GM15510 (cell line): Measurements from ENCODE around the gene MYO6.

Experiments
- POLR2A ChIP-seq: IDR thresholded peaks from 3 replicates; pipeline ENCODE4 v1.6.1; 2011; ENCODE audit warnings: borderline replicate concordance; ENCODE audit not compliant: insufficient read length; ENCODE audit errors: extremely low read depth

MYO6 gene

DNA sequence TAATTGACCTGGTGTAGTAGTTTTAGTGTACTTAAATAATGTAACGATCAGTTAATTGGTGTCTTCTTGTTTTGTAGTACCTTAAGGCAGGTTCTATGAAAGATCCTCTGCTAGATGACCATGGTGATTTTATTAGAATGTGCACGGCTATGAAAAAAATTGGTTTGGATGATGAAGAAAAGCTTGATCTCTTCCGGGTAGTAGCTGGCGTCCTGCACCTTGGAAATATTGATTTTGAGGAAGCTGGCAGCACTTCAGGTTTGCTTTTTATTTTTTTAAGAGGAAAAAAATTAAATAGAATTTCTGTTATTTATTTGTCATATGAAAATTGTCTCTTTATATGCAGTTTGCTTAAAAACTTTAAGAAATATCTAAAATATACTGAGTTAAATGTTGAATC, 99.2 kb downstream of the MYO6 start:
- no peak for TF ChIP-seq POLR2A

DNA sequence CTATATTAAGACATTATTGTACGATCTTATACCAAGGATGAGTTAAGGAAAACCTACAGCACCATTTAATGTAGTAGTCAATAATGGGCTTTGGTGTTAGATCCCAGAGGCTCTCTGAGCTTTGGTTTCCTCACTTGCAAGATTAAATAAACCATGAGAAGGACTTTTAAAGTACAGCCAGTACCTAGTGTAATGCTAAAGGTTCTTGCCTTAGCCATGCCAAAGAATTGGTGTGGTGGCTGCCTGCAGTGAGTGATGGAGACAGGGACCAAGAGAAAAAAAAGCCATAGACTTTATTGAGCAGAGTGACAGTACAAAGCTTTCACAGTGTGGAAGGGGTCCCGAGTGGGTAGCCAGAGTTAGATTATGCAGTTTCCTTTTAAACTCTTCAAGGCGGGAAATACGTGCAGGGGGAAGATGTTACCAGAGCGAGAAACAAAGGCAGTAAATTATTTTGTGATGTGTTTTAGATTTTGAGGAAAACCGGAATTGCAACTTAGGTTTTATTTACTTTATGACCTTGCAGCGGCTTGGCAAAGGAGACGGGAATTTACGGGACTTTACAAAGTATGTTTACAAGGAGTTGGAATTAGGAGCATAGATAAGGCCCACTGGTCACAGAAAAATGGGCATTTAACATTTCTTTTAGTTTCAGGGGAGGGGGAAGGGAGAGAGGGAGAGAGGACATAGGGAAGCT, 100.4 kb downstream of the MYO6 start:
- no peak for TF ChIP-seq POLR2A

GRCh38 chr6:75850026-75850833, 101.2 kb downstream of the MYO6 start:
- no peak for TF ChIP-seq POLR2A

DNA sequence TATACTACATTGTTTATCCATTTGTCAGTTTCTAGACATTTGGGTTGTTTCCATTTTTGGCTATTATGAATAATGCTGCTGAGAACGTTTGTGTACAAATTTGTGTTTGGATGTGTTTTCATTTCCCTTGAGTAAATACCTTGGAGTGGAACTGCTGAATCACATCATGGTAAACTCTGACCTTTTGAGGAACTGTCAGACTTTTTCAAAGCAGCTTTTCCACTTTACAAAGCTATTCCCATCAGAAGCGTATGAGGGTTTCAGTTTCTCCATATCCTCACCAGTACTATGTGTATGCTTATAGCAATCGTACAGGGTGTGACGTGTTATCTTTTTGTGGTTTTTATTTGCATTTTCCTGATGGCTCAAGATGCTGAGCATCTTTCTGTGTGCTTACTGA, 103.7 kb downstream of the MYO6 start:
- no peak for TF ChIP-seq POLR2A

GRCh38 chr6:75853806-75854205, 104.8 kb downstream of the MYO6 start:
- TF ChIP-seq POLR2A: no peak

- TF ChIP-seq POLR2A: no peak
These were observed 106.0 kb downstream of the MYO6 start for GRCh38 chr6:75855052-75855451.

DNA sequence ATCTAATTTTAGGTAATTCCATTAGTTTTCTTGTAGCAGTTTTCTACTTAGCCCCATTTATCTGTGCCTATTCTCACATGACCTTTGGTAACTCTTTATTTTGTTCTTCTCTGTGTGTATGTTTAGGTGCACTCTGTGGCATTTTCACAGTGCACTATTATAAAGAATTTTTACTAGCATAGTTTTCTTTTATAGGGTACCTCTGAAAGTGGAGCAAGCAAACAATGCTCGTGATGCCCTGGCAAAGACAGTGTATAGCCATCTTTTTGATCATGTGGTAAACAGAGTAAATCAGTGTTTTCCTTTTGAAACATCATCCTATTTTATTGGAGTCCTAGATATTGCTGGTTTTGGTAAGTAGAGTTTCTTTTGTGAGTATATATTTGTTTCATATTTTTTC, 107.9 kb downstream of the MYO6 start:
- no peak for TF ChIP-seq POLR2A

DNA sequence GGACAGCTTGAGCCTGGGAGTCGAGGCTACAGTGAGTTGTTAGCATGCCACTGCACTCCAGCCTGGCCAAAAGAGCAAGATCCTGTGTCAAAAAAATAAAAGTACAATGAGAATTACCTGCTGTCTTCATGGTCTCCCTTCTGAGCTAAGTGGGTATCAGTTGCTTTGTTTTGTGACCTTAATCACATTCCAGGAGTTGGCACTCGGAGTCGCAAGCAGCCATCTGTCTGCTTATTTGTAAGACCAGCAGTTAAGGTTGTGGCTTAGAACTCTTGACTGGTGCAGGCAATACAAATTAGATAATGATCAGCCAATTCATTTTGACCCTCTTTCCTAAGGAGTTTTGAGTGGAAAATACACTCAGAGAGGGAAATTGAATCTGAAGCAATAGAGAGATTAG, 114.0 kb downstream of the MYO6 start:
- TF ChIP-seq POLR2A: no peak

- no peak for TF ChIP-seq POLR2A
These were observed 114.7 kb downstream of the MYO6 start for GRCh38 chr6:75863784-75864183.

GRCh38 chr6:75864446-75864845, 115.4 kb downstream of the MYO6 start:
- no peak for TF ChIP-seq POLR2A

- no peak for TF ChIP-seq POLR2A
These were observed 121.3 kb downstream of the MYO6 start for GRCh38 chr6:75870389-75870788.

DNA sequence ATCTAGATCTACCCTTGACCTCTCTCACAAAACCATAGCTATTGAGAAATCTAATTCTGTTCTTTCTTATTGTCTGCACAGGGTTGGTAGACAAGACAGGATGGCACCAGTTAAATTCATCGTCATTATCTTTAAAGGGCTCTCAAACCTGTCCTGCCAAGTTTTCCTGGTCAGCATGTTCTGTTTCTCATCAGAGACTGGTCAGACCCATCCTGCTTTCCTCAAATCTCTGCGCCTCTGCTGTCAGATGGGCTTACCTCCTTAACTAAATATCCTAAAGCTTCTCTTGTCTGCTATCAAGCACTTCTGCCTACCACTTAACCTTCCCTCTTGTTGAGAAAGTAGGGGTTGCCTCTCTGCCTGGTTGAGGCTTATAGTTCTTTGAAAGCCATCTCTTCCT, 125.2 kb downstream of the MYO6 start:
- TF ChIP-seq POLR2A: no peak

DNA sequence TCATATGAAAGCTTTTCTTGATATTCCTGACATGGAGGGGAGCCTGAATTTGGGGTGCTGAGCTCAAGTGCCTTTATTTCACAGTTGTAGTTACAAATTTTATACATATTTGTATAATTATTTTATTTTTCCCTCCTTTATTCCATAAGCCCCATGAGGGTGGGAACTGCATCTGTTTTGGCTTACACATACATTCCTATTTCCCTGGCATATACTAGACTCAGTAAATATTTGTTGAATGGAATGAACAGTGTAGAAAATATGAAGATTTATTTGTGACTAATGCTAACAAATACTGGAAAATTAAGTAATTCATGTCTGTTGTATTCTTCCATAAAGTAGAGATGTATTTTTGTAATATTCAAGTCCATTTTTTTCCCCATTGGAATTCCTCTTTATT, 127.1 kb downstream of the MYO6 start:
- no peak for TF ChIP-seq POLR2A

DNA sequence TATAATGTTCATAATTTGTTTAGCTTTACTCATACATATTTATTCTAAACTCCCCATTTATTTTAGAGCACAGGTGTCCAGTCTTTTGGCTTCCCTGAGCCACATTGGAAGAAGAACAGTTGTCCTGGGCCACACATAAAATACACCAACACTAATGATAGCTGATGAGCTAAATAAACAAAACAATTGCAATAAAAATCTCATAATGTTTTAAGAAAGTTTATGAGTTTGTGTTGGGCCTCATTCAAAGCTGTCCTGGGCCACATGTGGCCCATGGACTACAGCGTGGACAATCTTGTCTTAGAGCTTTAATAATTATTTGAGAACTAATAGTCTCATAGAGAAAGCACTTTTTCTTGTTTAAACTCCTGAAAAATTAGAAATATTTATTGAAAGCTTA, 131.3 kb downstream of the MYO6 start:
- no peak for TF ChIP-seq POLR2A

- no peak for TF ChIP-seq POLR2A
These were observed 133.7 kb downstream of the MYO6 start for GRCh38 chr6:75882734-75883133.

- no peak for TF ChIP-seq POLR2A
These were observed 135.8 kb downstream of the MYO6 start for GRCh38 chr6:75884822-75885221.
